Neural progenitor cell (in vitro differentiated cells): ENCODE data around the gene KNDC1.

Experiments used
- EZH2 ChIP-seq: fragments of 200-600 bp; sonication (generic); IDR thresholded peaks from 2 replicates; pipeline ENCODE4 v1.6.1; 2017; ENCODE audit warnings: antibody characterized with exemption, mild to moderate bottlenecking, moderate library complexity
- EZH2phosphoT487 ChIP-seq: fragments of 200-600 bp; sonication (generic); IDR thresholded peaks from 2 replicates; pipeline ENCODE4 v1.6.1; 2017; ENCODE audit warnings: antibody characterized with exemption
- TF ChIP-seq, protein P1 (sequence below): fragments of 200-600 bp; sonication (generic); IDR thresholded peaks from 2 replicates; pipeline ENCODE4 v1.5.1; 2017; ENCODE audit warnings: antibody characterized with exemption, mild to moderate bottlenecking

DNA sequence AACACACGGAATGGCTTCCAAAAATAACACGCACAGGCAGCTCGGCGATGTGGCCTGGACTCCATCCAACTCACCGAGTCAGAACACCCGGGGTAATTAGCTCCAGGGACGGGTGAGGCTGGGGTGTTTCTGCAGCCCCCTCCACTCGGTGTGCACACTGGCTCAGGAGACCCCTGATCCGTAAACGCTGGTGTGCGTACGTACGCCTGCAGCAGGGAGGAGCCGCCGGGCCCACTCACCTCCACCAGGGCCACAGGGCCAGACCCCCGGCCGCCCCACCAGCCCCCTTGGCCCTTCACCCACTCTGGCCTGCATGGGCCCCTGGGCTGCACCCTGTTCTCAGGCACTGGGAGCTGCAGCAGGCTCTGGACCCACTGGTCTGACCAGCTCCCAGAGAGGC lies 47.6 kb downstream of the KNDC1 start:
- TF ChIP-seq, protein P1, sequence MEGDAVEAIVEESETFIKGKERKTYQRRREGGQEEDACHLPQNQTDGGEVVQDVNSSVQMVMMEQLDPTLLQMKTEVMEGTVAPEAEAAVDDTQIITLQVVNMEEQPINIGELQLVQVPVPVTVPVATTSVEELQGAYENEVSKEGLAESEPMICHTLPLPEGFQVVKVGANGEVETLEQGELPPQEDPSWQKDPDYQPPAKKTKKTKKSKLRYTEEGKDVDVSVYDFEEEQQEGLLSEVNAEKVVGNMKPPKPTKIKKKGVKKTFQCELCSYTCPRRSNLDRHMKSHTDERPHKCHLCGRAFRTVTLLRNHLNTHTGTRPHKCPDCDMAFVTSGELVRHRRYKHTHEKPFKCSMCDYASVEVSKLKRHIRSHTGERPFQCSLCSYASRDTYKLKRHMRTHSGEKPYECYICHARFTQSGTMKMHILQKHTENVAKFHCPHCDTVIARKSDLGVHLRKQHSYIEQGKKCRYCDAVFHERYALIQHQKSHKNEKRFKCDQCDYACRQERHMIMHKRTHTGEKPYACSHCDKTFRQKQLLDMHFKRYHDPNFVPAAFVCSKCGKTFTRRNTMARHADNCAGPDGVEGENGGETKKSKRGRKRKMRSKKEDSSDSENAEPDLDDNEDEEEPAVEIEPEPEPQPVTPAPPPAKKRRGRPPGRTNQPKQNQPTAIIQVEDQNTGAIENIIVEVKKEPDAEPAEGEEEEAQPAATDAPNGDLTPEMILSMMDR = no peak
- TF ChIP-seq EZH2phosphoT487 (no peak), EZH2 (no peak)
